ENCODE results near the gene CCDC154.

Gene CCDC154

DNA sequence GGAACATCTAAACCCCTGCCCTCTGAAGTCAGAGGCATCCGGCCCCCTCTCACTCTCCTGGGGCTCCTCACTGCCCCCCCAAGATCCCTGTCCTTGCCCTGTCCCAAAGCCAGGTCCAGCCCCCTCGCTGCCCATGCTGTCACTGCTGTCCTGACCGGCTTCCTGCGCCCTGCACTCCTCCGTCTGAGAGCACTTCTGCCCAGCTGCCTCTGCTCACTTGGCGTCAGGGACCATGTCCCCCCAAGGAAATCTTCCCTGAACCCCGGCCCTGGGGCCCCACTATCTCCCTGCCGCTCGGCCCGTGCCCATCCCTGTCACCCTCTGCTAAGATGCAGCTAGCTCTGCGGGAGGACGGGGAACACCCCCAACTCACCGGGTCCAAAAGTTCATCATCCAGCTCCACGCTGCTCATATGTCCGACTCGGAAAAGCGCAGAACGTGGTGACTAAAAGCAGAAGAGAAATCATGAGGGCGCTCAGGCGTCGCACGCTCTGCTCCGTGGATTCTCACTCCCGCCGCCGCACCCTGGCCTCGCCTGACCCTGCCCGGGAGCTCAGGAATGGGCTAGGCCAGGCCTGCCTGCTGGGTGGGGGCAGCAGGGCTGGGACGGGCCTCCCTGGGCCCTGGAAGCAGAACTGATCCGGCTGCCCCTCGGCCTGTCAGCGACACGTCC, 20.7 kb upstream of the CCDC154 start:
- FAIRE-seq (no peak), DNase-seq (ENCODE audit: insufficient read length, low spot score) (no peak)

DNA sequence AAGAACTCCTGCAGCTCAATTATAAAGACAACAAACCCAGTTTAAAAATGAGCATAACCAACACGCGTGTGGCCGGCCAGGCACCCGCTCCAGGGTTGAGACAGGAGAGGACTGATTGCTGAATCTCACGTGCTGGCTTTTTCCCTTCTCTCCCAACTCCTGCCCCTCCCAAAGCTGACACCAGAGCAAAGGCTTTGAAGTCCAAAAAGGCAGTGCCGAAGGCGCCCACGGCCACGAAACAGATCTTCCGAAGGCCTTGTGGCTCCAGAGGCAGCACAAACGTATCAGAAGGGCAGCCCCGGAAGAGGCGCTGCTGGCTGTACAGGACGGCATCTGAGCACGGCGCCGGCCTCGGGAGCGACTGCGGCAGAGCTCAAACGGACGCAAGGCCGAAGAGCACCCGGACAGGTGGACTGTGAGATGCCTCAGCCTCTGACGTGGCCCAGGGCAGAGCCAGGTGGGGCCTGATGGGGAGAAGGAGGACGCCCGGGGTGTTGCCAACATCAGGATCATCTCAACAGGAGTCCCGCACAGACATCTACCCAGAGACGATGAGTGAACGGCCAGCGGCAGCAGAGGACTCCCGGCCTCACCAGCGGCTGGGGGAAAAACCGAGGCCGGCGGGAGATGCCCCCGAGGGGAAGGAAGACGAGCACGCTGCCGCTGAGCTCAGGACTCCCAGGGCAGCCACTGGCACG, 20.0 kb upstream of the CCDC154 start:
- TF ChIP-seq, protein P1, sequence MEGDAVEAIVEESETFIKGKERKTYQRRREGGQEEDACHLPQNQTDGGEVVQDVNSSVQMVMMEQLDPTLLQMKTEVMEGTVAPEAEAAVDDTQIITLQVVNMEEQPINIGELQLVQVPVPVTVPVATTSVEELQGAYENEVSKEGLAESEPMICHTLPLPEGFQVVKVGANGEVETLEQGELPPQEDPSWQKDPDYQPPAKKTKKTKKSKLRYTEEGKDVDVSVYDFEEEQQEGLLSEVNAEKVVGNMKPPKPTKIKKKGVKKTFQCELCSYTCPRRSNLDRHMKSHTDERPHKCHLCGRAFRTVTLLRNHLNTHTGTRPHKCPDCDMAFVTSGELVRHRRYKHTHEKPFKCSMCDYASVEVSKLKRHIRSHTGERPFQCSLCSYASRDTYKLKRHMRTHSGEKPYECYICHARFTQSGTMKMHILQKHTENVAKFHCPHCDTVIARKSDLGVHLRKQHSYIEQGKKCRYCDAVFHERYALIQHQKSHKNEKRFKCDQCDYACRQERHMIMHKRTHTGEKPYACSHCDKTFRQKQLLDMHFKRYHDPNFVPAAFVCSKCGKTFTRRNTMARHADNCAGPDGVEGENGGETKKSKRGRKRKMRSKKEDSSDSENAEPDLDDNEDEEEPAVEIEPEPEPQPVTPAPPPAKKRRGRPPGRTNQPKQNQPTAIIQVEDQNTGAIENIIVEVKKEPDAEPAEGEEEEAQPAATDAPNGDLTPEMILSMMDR (IDR thresholded peaks at IDR 0.05; ENCODE audit: insufficient read depth, missing control alignments): no peak
- no peak for FAIRE-seq

More for the DNA sequence above, 20.7 kb upstream of the CCDC154 start:
- TF ChIP-seq, protein P1 (IDR thresholded peaks at IDR 0.05; ENCODE audit: insufficient read depth, missing control alignments): no peak

DNA sequence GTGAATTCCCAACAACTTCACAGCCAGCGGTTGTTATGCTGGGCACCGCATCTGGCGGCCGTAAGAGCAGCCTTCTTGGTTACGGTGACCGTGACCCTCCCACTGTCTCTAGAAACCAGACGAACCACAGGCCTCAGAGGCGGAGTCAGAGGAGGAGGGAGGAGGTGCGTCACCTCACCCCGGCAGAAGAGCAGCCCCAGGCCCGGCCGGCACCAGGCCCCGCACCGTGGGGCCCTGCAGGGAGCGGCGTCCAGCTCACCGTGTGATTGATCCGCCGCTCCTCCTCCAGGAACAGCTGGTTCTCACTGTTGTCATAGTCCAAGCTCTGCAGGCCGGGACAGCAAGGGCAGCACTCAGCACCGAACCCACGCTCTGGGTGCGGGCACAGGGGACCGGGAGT, 16.8 kb upstream of the CCDC154 start:
- DNase-seq (ENCODE audit: insufficient read length, low spot score) (no peak), FAIRE-seq (no peak)
- TF ChIP-seq, protein P1 (IDR thresholded peaks at IDR 0.05; ENCODE audit: insufficient read depth, missing control alignments): no peak

More for the DNA sequence above, 20.0 kb upstream of the CCDC154 start:
- DNase-seq (ENCODE audit: insufficient read length, low spot score): no peak

DNA sequence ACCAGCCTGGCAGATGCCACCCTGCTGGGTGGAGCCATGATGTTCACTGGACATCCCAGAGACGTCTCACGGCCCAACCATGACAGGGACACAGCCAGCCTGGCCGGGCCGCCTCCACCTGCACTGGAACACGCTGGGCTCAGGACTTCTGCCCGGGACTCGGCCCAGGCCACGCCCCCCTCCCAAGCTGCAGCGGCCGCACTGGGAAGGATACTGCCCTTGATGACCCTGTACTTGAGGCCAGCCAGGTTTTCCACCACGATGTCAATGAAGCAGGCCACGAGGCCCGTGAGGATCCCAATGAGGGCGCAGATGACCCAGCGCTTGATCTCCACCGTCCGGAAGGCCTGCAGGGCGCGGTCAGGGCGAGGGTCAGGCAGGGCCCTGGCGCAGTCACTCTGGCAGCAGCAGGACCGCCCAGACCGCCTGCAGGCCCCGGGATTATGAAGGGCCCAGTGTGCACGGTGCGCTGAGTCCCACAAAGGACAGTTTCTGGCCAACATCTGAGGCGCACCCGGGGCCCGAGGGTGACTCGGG, 16.3 kb upstream of the CCDC154 start:
- DNase-seq (ENCODE audit: insufficient read length, low spot score) (no peak), FAIRE-seq (no peak)
- TF ChIP-seq, protein P1 (IDR thresholded peaks at IDR 0.05; ENCODE audit: insufficient read depth, missing control alignments): no peak

DNA sequence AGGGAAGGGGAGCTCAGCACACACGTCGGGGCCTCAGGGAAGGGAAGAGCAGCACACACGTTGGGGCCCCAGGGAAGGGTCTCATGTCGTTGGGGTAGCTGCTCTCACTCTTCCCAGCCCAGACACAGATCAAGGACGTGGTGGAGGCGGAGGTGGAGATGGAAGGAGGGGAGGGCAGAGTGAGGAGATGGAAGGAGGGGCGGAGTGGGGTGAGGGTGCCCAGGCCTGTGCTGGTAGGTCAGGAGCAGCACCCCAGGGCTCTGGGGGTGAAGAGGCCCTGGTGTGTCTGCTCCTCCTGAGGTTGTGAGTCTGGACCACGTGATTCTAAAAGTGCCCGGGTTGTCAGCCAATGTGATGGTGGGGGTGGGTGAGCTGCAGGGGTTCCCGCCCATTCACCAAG, 15.6 kb upstream of the CCDC154 start:
- FAIRE-seq: no peak
- TF ChIP-seq, protein P1 (IDR thresholded peaks at IDR 0.05; ENCODE audit: insufficient read depth, missing control alignments): no peak

DNA sequence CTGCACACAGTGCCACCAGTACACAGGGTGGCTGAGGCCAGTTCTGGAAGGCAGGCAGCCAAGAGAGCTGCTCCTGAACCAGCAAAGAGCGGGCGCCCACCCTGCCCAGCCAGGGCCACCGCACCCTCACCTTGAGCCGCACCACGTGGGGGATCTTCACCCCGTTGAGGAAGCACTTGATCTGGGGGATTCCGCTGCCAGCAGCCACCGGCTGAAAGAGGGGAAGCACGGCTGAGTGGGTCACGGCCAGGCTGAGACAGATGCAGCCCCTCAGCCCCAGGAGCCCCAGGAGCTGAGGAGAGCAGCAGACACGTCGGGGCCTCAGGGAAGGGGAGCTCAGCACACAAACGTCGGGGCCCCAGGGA, 14.6 kb upstream of the CCDC154 start:
- FAIRE-seq (no peak), DNase-seq (ENCODE audit: insufficient read length, low spot score) (no peak)
- TF ChIP-seq, protein P1 (IDR thresholded peaks at IDR 0.05; ENCODE audit: insufficient read depth, missing control alignments): no peak

More for the DNA sequence above, 15.6 kb upstream of the CCDC154 start:
- DNase-seq (ENCODE audit: insufficient read length, low spot score): no peak

Data from D721Med (cell line).